Measurements from ENCODE around the gene KCNAB1.

Gene KCNAB1

DNA sequence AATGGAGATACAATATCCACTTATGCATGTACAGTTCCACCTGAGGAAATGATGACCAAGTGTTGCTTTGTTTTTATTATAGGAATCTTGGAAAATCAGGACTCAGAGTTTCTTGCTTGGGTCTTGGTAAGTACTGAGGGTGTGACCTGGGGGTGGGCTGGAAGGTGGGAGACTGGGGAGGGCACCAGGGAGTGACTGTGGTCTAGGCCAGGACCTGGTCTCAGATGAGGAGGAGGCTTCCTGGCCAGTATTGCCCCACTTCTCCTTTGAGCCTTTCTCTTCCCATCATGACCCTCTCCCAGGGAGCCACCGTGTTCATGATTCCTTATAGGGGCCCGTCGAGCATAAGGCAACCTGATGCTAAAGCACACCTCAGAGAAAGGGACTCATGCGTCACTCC lies 301.2 kb downstream of the KCNAB1 start:
- DNase-seq: no peak

DNA sequence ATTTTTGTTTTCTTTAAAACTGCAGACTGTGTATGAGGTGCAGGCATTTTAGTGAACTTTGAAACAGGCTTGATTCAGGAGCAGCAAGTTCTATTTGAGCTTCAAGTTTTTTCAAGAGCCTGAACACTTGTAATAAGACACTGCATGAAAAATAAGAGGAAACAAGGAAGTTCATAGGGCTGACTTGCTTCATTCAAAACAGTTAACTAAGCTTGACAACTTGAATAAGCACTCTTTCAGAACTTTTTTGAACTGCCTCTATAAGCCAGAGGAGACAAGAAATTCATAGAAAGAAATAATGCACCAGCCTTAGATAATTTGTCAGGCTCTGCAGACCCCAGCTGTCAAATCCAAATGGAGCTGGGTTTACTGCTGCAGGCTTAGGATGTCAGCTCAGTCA lies 304.4 kb downstream of the KCNAB1 start:
- no peak for DNase-seq

DNA sequence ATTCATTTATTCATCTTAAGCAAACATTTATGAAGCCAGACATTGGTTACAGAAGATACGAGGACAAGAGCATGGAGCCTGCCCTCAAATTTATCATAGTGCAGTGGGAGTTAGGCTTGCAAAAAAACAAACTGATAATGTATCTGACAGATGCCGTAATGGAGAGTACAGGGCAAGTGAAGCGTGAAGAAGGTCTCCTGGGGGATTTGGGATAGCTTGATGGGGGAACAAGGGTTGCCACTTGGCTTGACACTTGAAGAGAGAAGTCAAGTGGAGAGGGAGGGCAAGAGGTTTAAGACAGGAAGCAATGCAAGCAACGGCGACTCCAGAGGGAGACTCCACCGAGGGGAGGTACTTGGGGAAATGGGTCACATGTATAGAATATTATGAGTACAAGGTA lies 305.3 kb downstream of the KCNAB1 start:
- no peak for DNase-seq

DNA sequence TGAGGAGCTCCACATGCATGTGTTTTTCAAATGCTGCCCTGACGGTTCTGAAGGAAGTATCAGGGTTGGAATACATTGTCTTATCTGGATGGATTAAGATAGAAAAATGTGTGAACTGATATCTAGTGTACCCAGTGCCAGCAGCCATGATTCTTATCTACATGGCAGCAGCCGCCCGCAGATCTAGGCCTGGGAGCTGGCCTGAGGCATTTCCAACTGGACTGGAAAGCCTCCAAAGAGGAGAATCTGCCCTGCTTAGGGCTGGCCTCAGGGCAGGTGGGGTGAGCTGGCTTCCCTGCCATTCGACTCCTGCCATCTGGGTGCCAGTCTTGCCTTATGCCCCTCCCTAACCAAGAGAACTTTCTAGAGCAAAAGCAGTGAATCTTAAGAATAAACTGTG lies 308.7 kb downstream of the KCNAB1 start:
- no peak for DNase-seq

DNA sequence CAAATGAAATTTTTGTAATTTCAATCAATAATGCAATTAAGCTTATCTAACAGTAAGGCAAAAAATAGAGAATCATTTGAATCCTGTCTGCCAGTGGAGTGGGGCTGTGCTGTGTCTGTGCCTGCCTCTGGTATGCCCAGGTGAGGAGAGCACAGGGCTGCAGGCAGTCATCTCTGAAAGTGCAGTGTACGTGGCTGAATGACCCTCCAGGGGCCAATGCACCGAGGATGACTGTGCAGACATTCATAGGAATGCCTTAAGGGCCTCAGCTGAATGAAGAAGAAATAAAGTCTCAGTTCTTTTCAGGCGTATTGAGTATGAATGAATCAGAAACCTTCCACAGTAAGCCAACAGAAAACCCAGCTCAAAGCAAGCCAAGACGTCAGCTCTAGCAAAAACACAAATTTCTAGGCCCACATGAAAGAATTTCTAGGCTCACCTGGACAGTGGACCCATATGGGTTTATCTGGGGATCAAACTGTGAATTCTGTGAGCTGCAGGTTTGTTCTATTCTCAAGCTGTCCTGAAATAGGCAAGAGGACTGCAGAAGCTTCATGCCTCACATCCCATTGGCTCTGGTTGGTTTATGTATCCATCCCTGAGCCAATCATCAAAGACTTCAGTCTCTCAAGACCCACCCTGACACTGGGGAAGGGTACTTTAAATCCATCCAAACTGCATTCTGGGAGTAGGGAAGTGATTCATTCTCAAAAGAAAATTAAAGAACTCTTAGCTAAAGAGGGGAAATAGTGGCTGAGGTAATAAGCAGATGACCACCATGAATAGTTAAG lies 311.2 kb downstream of the KCNAB1 start:
- DNase-seq: no peak

DNA sequence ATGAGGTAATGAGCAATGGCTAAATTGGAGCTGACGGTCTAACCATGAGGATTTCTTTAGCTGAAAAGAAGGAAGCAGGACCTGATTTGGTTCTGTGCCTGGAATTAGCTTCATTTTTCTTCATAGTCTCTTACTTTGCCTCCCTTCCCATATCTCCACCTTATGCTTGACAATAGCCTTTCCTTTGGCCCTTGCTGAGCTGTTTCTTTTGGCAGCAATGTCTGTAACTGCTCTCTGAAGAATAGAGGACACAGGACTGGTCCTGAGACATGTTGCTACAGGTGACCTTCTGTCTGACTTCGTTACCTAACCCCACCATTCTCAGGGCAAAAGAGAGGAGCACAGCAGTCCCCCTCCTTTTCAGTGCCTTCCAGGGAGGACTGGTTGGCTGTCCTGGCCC lies 312.2 kb downstream of the KCNAB1 start:
- DNase-seq: no peak

DNA sequence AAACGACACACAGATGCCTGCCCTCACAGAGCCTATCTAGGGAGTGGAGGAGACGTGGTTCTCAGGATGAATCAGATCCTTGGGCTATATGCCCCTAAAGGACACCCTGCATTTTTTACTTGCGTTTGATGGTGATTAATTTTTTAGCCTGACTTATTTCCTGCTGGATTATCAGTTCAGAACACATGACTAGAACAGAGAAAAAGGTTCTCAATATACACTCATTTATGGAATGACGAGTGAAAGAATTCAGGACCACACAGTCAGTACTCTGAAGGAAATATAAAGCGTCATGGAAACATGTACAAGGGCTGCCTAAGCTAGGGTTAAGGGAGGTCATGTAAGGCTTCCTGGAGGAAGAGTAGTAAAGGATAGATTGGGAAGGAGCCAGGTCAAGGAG lies 312.8 kb downstream of the KCNAB1 start:
- DNase-seq: no peak

DNA sequence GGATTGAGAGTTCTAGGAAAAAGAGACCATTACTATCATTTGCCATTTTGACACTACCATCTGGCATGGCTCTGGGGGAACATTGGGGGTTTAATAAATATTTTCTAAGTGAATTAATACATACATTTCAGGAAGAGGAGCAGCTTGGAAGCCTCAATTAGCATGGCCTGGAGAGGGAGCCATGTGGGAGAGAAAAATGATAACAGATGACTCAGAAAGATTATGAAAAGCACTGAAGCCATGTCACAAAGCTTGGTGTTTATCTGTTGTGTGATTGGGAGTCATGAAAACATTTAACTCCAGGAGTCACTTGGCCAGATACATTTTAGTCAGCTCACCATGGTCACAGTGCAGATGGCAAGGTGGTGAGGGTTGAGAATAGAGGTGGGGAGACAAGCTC lies 313.5 kb downstream of the KCNAB1 start:
- no peak for DNase-seq

DNA sequence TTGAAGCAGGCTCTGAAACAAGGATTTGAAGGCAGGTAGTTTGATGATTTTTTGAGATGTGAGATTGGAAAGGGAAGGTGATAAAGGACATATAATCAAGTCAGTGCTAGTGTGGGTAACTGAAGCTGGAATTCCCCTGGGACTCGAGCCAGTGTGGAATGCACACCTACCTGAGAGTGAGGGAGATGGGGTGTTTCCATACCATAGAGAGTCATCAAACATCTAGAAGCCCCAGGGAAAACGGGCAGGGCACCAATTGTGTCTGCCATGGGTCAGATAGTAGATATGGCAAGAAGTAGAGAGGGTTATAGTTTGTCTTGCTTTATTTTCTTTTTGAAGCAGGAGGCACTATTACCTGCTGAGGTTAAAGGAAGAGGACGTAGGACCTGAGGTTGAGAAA lies 314.5 kb downstream of the KCNAB1 start:
- DNase-seq: no peak

DNA sequence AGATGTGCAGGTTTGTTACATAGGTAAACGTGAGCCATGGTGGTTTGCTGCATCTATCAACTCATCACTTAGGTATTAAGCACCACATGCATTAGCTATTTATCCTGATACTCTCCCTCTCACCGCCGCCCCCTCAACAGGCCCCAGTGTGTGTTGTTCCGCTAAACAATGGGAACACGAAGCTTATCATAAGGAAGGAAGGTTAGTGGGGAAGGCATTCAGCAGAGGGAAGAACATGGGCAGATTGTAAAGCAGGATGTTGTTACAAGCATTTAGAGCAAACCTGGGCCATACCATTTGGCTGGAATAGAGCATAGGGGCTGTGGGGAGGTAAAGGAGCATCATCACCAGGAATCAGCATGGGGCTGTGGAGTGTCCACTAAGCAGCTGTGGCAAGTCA lies 322.7 kb downstream of the KCNAB1 start:
- DNase-seq: no peak

DNA sequence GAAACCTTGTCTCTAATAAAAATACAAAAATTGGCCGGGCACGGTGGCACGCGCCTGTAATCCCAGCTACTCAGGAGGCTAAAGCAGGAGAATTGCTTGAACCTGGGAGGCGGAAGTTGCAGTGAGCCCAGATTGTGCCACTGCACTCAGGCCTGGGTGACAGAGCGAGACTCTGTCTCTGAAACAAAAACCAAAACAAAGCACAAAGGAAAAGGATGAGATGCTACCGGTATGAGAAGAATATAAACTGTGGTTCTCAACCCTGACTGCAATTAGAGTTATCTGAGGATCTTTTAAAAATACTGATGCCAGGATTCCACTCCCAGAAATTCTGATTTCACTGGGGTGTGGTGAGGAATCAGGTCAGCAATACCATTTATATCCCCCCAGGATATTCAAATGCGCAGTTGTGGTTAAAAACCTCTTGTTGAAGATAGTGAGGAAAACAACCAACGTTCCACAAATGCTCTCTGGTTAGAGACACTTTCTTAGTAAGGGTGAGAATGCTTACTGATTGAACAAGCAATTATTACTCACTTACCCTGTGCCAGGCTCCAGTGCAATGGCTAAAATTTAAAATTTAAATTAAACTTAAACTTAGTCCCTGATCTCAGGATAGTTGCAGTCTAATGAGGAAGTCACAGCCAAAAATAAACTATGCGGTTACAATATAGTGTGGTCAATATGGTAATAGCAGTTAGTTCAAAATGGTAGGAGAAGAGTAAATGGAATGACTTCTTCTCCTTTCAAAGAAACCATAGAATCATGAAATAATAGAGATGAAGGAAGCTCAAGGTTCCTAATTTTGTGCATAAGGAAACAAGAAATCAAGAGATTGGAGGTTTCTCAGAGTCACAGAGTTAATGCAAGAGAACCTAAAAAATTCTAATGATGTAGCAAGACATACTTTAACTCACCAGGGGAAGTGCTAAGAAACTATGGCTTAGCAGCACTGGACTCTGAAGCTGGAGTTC lies 325.0 kb downstream of the KCNAB1 start:
- DNase-seq: no peak

DNA sequence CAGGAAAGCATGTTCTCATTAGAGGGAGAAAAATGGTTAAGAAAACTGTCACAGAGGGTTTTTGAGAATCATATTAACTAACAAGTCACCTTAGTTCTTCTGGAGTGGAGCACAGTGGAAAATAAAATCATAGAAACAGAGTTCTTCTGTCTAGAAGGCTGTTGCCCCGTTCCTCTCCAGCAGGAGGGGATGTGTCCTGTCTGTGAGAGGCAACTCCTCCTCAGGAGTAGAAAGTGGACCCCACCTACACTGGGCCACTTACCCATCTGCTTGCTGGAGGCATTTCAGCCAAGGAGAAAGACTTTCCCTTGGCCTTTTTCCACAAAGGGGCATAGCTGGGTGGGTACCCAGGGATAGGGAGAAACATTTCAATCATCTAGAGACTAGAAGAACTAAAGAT lies 327.9 kb downstream of the KCNAB1 start:
- no peak for DNase-seq

DNA sequence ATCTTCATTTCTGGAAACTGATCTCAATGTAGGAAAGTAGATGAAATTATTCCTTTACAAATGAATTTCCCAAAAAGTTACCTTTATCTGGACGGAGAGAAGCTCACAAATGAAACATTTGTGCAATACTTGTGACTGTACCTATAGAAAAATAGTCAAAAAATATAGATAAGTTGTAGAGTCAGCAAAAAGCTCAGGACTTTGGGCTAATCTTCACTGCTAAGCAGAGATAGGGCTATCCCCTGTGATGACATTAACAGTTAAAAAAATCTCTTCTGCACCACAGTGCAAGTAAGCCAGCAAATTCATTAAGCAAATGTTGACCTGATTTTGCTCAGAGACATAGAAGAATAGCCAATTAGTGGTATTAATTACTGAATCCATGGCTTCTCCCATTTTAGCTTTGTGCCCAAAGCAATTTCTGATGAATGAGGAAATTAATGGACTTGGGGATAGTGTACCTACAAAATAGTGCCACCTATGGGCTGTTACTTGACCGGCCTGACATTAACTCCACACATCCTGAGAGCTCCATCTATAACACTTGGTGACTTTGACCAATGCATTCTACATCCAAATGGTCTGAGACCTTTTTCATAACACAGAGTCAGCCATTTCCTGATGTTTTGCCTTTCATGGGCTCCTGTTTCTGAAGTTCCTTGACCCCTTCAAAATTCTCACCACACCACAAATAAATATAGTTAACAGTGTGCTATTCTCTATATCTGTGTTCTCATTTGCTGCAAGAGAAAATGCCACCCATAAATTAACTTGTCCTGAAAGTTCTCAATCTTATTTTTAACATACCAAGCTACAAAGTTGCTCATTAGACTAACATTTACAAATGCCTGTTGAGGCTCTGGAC lies 329.6 kb downstream of the KCNAB1 start:
- DNase-seq: no peak

DNA sequence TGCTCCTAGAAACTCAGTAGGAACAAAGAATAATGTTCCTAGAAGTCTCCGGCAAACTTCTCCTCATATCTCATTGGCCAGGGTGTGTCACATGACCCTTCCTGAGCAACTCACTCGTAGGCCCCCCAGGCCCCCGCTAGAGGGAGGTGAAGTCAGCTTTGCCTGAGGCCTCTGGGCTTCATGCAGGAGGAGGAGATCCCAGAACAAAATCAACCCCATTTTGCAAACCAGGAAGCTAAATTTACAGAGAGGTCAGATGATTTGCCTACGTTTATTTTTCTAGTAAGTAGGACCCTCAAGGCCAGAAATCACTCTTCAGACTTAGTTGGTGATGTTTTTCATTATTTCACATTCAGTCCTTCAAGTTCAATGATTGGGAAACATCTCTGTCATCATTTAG lies 335.5 kb downstream of the KCNAB1 start:
- DNase-seq: no peak

DNA sequence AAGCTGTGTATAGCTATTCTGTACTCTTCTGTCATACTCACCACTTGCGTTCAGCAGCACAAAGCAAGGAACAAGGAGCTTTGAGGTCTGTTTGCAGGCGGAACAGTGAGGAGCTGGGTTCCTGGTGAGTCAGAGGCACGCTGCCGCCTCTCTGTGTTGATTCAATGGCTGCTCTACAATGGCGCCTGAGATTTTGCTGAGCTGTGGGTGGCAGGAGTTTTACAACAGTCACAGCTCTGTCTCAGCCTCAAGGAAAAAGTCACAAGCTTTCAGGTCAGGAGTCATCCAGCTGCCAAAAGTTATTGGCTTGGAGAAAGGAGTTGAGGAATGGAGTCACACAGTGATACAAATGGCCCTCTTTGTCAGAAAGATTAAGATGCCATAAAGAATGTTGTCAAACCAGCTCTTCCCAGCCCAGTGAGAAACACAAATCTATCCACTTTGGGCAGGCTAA lies 336.4 kb downstream of the KCNAB1 start:
- no peak for DNase-seq

DNA sequence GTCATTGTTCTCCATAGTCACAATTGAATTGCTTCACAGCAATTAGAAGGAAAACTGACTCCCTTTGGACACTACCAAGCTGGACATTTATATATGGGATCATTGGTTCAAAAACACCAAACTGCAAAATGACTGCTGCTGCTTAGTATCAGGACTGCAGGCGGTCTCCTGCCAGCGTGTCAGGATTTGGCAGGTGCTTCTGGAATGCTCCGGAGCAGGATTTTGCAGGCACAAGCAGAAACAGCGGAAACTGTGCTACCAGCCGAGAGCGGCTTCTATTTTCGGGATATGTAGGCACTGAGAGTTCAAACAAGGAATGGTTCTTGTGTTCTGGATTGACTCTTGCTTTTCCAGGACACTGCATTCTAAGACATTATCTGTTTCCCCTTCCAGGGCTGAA lies 339.1 kb downstream of the KCNAB1 start:
- no peak for DNase-seq

DNA sequence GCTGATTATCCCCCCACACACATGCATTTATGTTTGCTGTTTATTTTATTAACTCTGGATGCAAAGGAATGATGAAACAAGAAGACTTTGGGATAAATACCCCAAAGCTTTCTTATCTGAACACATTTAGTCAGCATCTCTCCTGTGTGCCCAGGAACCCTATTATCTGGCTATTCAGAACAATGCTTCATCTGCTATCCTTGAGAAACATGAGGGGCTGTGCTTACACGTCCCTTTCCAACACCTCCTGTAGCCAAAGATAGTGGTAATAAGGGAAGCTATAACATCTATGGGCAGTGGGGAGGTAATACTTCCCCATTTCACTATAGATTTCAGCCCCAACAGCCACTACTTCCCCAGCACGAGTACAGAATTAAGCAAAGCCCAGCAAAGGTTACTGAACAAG lies 339.8 kb downstream of the KCNAB1 start:
- no peak for DNase-seq

DNA sequence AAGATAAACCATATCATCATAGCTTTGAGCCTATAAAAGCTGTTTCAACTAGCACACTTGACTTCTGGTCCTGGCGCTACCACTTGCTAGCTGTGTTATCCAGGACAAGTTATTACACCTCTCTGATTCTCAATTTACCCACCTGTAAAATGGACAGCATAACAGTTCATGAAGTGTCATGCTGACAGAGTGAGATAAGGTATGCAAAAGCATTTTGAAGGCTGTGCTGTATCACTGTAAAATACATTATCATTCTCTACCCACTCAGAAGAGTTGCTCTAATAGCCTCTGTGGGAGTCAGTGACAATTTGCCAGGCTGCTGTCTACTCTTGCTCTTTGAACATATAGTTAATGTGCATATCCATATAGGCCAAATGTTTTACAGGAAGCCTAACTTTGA lies 341.5 kb downstream of the KCNAB1 start:
- DNase-seq: no peak

DNA sequence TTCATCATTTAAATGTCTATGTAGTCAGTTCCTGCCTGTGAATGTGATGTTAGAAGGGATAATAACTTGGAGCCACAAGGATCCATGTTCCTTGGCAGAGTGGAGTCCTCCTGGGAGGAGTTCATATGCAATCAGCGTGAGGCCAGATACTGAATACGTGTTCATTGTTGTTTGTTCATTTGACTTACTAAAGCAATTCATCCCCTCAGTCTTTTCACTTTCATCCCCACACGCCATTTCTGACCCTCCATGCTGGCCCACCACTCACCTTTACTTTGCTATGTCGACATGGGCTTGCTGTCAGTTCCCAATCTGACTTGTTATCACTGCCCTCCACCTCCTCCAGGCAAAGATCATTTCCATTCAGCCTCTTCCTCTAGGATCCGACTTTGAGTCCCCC lies 342.7 kb downstream of the KCNAB1 start:
- DNase-seq: no peak

DNA sequence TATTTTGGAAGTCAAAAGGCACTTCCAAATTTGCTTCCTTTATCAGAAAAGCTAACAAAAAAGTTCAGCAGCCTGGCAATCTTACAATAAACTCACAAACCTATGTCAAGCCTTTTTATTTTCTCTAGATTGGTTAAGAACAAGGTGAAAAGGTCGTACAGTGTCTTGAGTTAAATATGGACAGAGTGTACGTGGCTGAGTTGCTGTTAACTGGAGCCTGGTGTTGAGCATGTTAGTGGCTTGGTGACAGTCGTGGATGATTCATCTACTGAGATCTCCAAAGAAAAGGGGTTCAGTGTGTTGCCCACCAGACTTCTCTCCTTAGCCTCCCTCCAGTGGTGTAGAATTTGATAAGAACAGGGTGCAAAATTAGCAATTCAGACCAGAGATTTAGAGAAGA lies 344.8 kb downstream of the KCNAB1 start:
- no peak for DNase-seq

DNA sequence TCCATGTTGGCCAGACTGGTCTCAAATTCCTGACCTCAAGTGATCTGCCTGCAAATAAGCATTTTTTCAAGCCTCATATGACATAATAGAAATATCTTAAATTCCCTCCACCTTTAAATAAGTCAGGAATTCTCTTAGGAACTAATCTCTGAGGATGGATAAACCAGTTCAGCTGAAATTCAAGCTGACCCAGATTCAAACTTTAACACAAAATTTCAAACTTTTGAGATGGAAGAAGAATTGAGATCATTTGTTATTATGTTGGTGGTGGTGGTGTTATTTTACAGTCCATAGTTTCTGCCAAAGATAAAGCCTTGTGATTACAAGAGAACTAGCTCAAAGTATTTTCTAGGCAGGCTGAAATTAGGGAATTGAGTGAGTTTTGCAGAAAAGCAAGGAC lies 349.1 kb downstream of the KCNAB1 start:
- no peak for DNase-seq

DNA sequence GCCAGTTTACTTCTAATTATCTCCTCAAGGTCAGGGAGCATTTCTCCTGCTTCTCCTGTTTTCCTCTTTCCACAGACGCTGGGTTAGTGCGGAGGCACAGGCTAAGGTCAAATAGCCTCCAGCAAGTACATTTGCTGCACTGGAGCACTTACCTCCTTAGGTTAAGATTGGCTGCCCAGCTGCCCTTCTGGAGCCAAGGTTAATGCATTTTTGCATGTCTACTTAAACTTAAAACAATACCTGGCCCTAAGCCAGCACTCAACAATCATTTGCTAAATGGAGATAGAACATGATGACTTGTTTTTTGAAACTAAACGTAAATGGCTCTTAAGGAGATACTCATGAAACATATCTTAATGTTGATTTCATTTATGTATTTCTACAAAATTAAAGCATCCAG lies 351.1 kb downstream of the KCNAB1 start:
- no peak for DNase-seq

DNA sequence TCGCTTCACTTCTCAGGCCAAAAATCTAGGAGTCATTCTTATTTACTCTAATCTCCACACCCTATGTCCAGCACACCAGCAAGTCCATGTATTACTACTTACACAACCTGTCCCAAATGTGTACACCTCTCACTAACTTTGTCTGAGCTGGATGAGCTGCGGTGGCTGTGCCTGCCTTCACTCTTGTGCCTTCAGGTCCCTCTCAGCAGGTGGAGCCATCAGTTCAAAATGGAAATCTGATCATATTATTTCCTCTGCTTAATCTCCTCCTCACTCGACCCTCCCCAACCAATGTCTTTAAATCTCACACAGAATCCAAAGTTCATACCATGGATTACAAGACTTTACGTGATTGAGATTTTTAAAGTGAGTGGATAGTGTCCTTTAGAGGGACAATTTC lies 351.8 kb downstream of the KCNAB1 start:
- no peak for DNase-seq

Measured in stimulated activated CD4-positive, alpha-beta T cell treated with anti-CD3 and anti-CD28 coated beads, Interleukin-12 subunit alpha, Interleukin-12 subunit beta, amount 100 ng/mL, for 4 hours (primary cell).